HCT116 (cell line): ENCODE data around the gene AADACL3. TPM values are rescaled to one million over a fixed set of nuclear protein-coding genes. Genes with fewer than 3 reads are reported as not detected.

ENCODE experiments used
- ATAC-seq: fragments of 200-7000 bp; cut with Tn5 transposase; 2 replicates; pipeline ENCODE4 v1.9.1; 2020; ENCODE audit warnings: mild to moderate bottlenecking, moderate library complexity
- BruUV-seq: library from RNA; stranded (reverse); fragments of 400-500 nt; replicated peaks from 2 replicates; lab custom pipeline; 2021; lab: Mats Ljungman, UMichigan
- CTCF ChIA-PET: fragments of 300-600 bp; sonication (Branson Sonifier 250); formaldehyde crosslinking; loops from one replicate; lab custom pipeline; 2021; ENCODE audit warnings: antibody characterized with exemption; lab: Charles Lee
- POLR2A ChIA-PET: fragments of 300-600, 350-600 bp; sonication (Branson Sonifier 250); formaldehyde crosslinking; loops from one replicate; lab custom pipeline; 2021; ENCODE audit warnings: antibody characterized with exemption; lab: Charles Lee
- RAD21 ChIA-PET, 2 experiments: fragments of 300-600 bp; sonication (Branson Sonifier 250); formaldehyde crosslinking; loops; one replicate each; lab custom pipeline; 2023; ENCODE audit warnings: low total read pairs in 2 of 2; ENCODE audit not compliant: uncharacterized antibody in 2 of 2, unreplicated experiment in 2 of 2, low non-redundant PET in 1 of 2; lab: Charles Lee
- DNase-seq: peaks from one replicate; pipeline ENCODE4 v3.0.0-alpha.2; 2010; ENCODE audit warnings: low read depth, low spot score
- H2AFZ ChIP-seq: fragments of 200-600 bp; shearing (Covaris generic), sonication (generic); 2 replicates; pipeline ENCODE4 v1.6.1; 2017; ENCODE audit warnings: low read depth, mixed run types, mixed read lengths, antibody characterized with exemption, low read length; ENCODE audit not compliant: poor library complexity, severe bottlenecking
- H3K27ac ChIP-seq: 2 replicates; pipeline ENCODE4 v1.5.1; 2012; ENCODE audit warnings: low read depth, low read length
- H3K27me3 ChIP-seq: fragments of 200-600 bp; sonication (generic); 2 replicates; pipeline ENCODE4 v1.6.1; 2016; ENCODE audit warnings: mixed run types, low read length, mixed read lengths; ENCODE audit not compliant: insufficient read depth
- H3K36me3 ChIP-seq, 2 experiments: fragments of 200-500 bp in 1 of 2; fragments of 200-600 bp in 1 of 2; sonication (Bioruptor generic) in 1 of 2; sonication (generic) in 1 of 2; 2 replicates each; pipeline versions ENCODE4 v1.5.1 to v1.6.1; 2014 to 2016; ENCODE audit warnings: low read length in 2 of 2, inconsistent platforms in 1 of 2, mixed read lengths in 1 of 2, mixed run types in 1 of 2; ENCODE audit not compliant: insufficient read depth in 2 of 2, control insufficient read depth in 1 of 2
- H3K4me1 ChIP-seq, 2 experiments: fragments of 200-600 bp in 1 of 2; sonication (generic) in 1 of 2; 2 replicates each; pipeline versions ENCODE4 v1.5.1 to v1.6.1; 2012 to 2017; ENCODE audit warnings: low read length in 2 of 2, inconsistent platforms in 1 of 2, mild to moderate bottlenecking in 1 of 2, mixed read lengths in 1 of 2, mixed run types in 1 of 2, moderate library complexity in 1 of 2; ENCODE audit not compliant: insufficient read depth in 2 of 2, control insufficient read depth in 1 of 2
- H3K4me2 ChIP-seq: fragments of 200-600 bp; sonication (generic); 2 replicates; pipeline ENCODE4 v1.6.1; 2017; ENCODE audit warnings: mixed run types, low read length, mixed read lengths
- H3K4me3 ChIP-seq, 2 experiments: fragments of 200-600 bp in 1 of 2; sonication (generic) in 1 of 2; replicated peaks in 1 of 2; 2 replicates each; pipeline ENCODE4 v1.5.1; 2011 to 2016; ENCODE audit warnings: low read length in 2 of 2, control low read depth in 1 of 2, low read depth in 1 of 2, mild to moderate bottlenecking in 1 of 2, mixed read lengths in 1 of 2, mixed run types in 1 of 2
- H3K79me2 ChIP-seq: fragments of 200-600 bp; sonication (generic); 2 replicates; pipeline ENCODE4 v1.6.1; 2017; ENCODE audit warnings: mild to moderate bottlenecking, mixed run types, low read length, moderate library complexity, mixed read lengths; ENCODE audit not compliant: insufficient read depth
- H3K9ac ChIP-seq: fragments of 200-600 bp; sonication (generic); 2 replicates; pipeline ENCODE4 v1.6.1; 2016; ENCODE audit warnings: low read length, mixed read lengths
- H3K9me2 ChIP-seq: fragments of 200-600 bp; sonication (generic), shearing (Covaris generic); 2 replicates; pipeline ENCODE4 v1.6.1; 2017; ENCODE audit warnings: mixed run types, mild to moderate bottlenecking, moderate library complexity; ENCODE audit not compliant: insufficient read depth
- H3K9me3 ChIP-seq, 2 experiments: fragments of 200-500 bp in 1 of 2; fragments of 200-600 bp in 1 of 2; sonication (Bioruptor generic) in 1 of 2; sonication (generic) in 1 of 2; 2 replicates each; pipeline ENCODE4 v1.6.1; 2014 to 2017; ENCODE audit warnings: low read length in 2 of 2, mixed read lengths in 2 of 2, inconsistent platforms in 1 of 2, low read depth in 1 of 2, mild to moderate bottlenecking in 1 of 2, mixed run types in 1 of 2, moderate library complexity in 1 of 2; ENCODE audit not compliant: control insufficient read depth in 1 of 2, insufficient read depth in 1 of 2
- H4K20me1 ChIP-seq: fragments of 200-600 bp; sonication (generic), shearing (Covaris generic); 2 replicates; pipeline ENCODE4 v1.6.1; 2017; ENCODE audit warnings: mixed run types, mild to moderate bottlenecking, moderate library complexity; ENCODE audit not compliant: insufficient read depth
- CEBPB ChIP-seq: IDR thresholded peaks from 2 replicates; pipeline ENCODE4 v1.6.1; 2012; ENCODE audit warnings: low read depth
- ELF1 ChIP-seq: IDR thresholded peaks from 2 replicates; pipeline ENCODE4 v1.6.1; 2012; ENCODE audit warnings: low read depth, borderline replicate concordance
- EZH2phosphoT487 ChIP-seq: fragments of 200-600 bp; IDR thresholded peaks from 2 replicates; pipeline ENCODE4 v1.6.1; 2018; ENCODE audit warnings: antibody characterized with exemption, borderline replicate concordance
- POLR2AphosphoS5 ChIP-seq: IDR thresholded peaks from 2 replicates; pipeline ENCODE4 v1.6.1; 2011; ENCODE audit warnings: mild to moderate bottlenecking, low read depth, low read length, moderate library complexity
- RAD21 ChIP-seq: IDR thresholded peaks from 2 replicates; pipeline ENCODE4 v1.6.1; 2012; ENCODE audit warnings: low read depth, mild to moderate bottlenecking
- SIN3A ChIP-seq: IDR thresholded peaks from 2 replicates; pipeline ENCODE4 v1.6.1; 2012; ENCODE audit warnings: low read depth
- SP1 ChIP-seq: IDR thresholded peaks from 2 replicates; pipeline ENCODE4 v1.6.1; 2012; ENCODE audit warnings: low read depth
- SRF ChIP-seq: IDR thresholded peaks from 2 replicates; pipeline ENCODE4 v1.6.1; 2012; ENCODE audit warnings: low read depth
- YY1 ChIP-seq: IDR thresholded peaks from 2 replicates; pipeline ENCODE4 v1.6.1; 2011; ENCODE audit warnings: low read length, low read depth, moderate library complexity, mild to moderate bottlenecking; ENCODE audit not compliant: insufficient replicate concordance; ENCODE audit errors: extremely low read depth
- ZBTB33 ChIP-seq: IDR thresholded peaks from 2 replicates; pipeline ENCODE4 v1.6.1; 2011; ENCODE audit warnings: mild to moderate bottlenecking, low read length, moderate library complexity; ENCODE audit not compliant: insufficient replicate concordance; ENCODE audit errors: extremely low read depth
- ZFX ChIP-seq: fragments of 450-650 bp; IDR thresholded peaks from 2 replicates; pipeline ENCODE4 v1.6.1; 2017
- intact Hi-C: fragments of 100-400 bp; cut with micrococcal nuclease; formaldehyde crosslinking; loops from 2 replicates; pipeline ENCODE4 v1.10.0; 2022
- total RNA-seq: library from RNA; stranded (reverse); gene quantifications from one replicate; pipeline ENCODE4 v1.2.1, GENCODE V29; 2021; ENCODE audit not compliant: unreplicated experiment
- TF ChIP-seq, protein P1 (sequence below): IDR thresholded peaks from 2 replicates; pipeline ENCODE4 v1.6.1; 2012
- TF ChIP-seq, protein P2 (sequence below): IDR thresholded peaks from 2 replicates; pipeline ENCODE4 v1.6.1; 2012; ENCODE audit warnings: low read depth

AADACL3 gene
- total RNA-seq, 1 experiment from 2014 or later, result not detected

DNA sequence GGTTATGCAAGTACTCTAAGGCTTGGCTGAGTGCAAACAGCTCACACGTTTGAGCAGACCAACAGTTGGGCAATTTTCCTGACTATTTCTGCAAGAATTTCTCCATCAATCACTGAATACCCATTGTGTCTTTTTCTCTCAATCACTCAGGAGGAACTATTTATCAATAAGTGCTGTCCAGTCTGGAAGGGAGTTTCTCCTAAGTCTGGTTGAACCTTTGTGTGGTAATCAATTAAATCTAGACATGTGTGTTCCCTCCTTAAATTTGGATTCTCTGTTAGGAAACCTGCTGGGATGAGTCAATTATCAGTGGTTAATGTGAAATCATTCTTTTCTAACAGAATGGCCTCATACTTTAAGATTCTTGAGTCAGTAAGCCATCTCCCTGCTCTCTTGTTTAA is 6.8 kb upstream of the AADACL3 start:
- CTCF ChIA-PET, result no interaction called here
- DNase-seq (no peak), ATAC-seq (no peak)
- POLR2A ChIA-PET, result no interaction called here
- Histone ChIP-seq H3K9ac (no peak overlapping the region), H3K4me1 (no peaks in the 10 kb centered on the region), H3K27me3 (no peaks in the 10 kb centered on the region), H3K27ac (no peak overlapping the region), H3K9me3 (no peaks in the 10 kb centered on the region), H4K20me1 (no peaks in the 10 kb centered on the region), H3K9me2 (no peaks in the 10 kb centered on the region), H3K36me3 (no peaks in the 10 kb centered on the region), H3K4me3 (no peak overlapping the region), H2AFZ (no peak overlapping the region), H3K4me2 (no peak overlapping the region), H3K79me2 (no peaks in the 10 kb centered on the region)
- intact Hi-C loops, result no loop called here
- RAD21 ChIA-PET, result no interaction called here
- no TSS peak for BruUV-seq
- TF ChIP-seq SRF, result no peak
- TF ChIP-seq SP1, result no peak
- TF ChIP-seq ZFX, result no peak
- TF ChIP-seq, protein P1, sequence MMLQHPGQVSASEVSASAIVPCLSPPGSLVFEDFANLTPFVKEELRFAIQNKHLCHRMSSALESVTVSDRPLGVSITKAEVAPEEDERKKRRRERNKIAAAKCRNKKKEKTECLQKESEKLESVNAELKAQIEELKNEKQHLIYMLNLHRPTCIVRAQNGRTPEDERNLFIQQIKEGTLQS, result no peak
- no peak for TF ChIP-seq EZH2phosphoT487
- TF ChIP-seq CEBPB, result no peak
- TF ChIP-seq, protein P2, sequence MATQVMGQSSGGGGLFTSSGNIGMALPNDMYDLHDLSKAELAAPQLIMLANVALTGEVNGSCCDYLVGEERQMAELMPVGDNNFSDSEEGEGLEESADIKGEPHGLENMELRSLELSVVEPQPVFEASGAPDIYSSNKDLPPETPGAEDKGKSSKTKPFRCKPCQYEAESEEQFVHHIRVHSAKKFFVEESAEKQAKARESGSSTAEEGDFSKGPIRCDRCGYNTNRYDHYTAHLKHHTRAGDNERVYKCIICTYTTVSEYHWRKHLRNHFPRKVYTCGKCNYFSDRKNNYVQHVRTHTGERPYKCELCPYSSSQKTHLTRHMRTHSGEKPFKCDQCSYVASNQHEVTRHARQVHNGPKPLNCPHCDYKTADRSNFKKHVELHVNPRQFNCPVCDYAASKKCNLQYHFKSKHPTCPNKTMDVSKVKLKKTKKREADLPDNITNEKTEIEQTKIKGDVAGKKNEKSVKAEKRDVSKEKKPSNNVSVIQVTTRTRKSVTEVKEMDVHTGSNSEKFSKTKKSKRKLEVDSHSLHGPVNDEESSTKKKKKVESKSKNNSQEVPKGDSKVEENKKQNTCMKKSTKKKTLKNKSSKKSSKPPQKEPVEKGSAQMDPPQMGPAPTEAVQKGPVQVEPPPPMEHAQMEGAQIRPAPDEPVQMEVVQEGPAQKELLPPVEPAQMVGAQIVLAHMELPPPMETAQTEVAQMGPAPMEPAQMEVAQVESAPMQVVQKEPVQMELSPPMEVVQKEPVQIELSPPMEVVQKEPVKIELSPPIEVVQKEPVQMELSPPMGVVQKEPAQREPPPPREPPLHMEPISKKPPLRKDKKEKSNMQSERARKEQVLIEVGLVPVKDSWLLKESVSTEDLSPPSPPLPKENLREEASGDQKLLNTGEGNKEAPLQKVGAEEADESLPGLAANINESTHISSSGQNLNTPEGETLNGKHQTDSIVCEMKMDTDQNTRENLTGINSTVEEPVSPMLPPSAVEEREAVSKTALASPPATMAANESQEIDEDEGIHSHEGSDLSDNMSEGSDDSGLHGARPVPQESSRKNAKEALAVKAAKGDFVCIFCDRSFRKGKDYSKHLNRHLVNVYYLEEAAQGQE, result no peak

DNA sequence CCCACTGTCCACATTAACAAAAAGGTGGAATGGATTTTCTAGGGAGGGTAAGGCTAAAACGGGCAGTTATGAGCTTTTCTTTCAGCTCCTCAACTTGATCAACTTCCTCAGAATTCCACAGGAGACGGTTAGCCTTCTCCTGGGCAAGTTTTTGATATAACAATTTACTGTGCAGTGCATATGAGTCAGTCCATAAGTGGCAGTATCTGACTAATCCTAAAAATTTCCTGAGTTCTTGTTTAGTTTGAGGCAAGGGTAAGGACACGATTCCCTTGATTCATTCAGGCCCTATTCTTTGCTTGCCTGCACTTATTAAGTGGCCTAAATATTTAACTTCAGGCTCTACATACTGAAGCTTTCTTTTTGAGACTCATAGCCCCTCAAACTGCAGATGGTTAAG is 6.2 kb upstream of the AADACL3 start:
- H4K20me1 ChIP-seq, result no peaks in the 10 kb centered on the region
- ChIA-PET POLR2A (no interaction called here), CTCF (no interaction called here), RAD21 (no interaction called here)
- H3K4me1 ChIP-seq, result no peaks in the 10 kb centered on the region
- H3K4me2 ChIP-seq, result no peak overlapping the region
- H3K9me2 ChIP-seq, result no peaks in the 10 kb centered on the region
- no peak overlapping the region for H2AFZ ChIP-seq
- no peak overlapping the region for H3K4me3 ChIP-seq
- no peaks in the 10 kb centered on the region for H3K27me3 ChIP-seq
- intact Hi-C loops, result no loop called here
- ATAC-seq (no peak), DNase-seq (no peak)
- no peaks in the 10 kb centered on the region for H3K79me2 ChIP-seq
- no peaks in the 10 kb centered on the region for H3K36me3 ChIP-seq
- no peak overlapping the region for H3K9ac ChIP-seq
- BruUV-seq, result no TSS peak
- no peak overlapping the region for H3K27ac ChIP-seq
- no peaks in the 10 kb centered on the region for H3K9me3 ChIP-seq
- no peak for TF ChIP-seq SRF
- no peak for TF ChIP-seq ELF1
- TF ChIP-seq, protein P1, result no peak
- TF ChIP-seq YY1, result no peak
- TF ChIP-seq ZBTB33, result no peak
- TF ChIP-seq EZH2phosphoT487, result no peak
- no peak for TF ChIP-seq SIN3A
- TF ChIP-seq SP1, result no peak
- TF ChIP-seq POLR2AphosphoS5, result no peak
- TF ChIP-seq RAD21, result no peak
